K562 (cell line): Measurements from ENCODE around the gene CTCF. TPM values are rescaled to one million over a fixed set of nuclear protein-coding genes. Genes with fewer than 3 reads are reported as not detected.

Experiments used
- CBFA2T3 ChIP-seq: fragments of 450-650 bp; IDR thresholded peaks from 2 replicates; pipeline ENCODE4 v1.6.1; 2017
- DEAF1 ChIP-seq: fragments of 450-650 bp; formaldehyde crosslinking; IDR thresholded peaks from 2 replicates; pipeline ENCODE4 v1.4.0; 2020; ENCODE audit warnings: mild to moderate bottlenecking, moderate library complexity
- E2F1 ChIP-seq: sonication (generic); formaldehyde crosslinking; IDR thresholded peaks from 2 replicates; pipeline ENCODE4 v1.8.1; 2023; ENCODE audit warnings: mild to moderate bottlenecking, missing genetic modification reagents, moderate library complexity
- GMEB1 ChIP-seq: fragments of 250-450 bp; sonication (Bioruptor Pico); IDR thresholded peaks from 2 replicates; pipeline ENCODE4 v1.4.0; 2020; ENCODE audit warnings: mild to moderate bottlenecking
- GTF3C2 ChIP-seq: IDR thresholded peaks from 3 replicates; pipeline ENCODE4 v1.6.1; 2011; ENCODE audit warnings: borderline replicate concordance, mild to moderate bottlenecking, moderate library complexity; ENCODE audit not compliant: insufficient read length; ENCODE audit errors: extremely low read depth
- NCOA4 ChIP-seq: fragments of 450-650 bp; IDR thresholded peaks from 2 replicates; pipeline ENCODE4 v1.6.1; 2018; ENCODE audit warnings: mild to moderate bottlenecking; ENCODE audit not compliant: partially characterized antibody
- NKRF ChIP-seq: fragments of 450-650 bp; IDR thresholded peaks from 2 replicates; pipeline ENCODE4 v1.6.1; 2016; ENCODE audit warnings: borderline replicate concordance
- UBTF ChIP-seq, 2 experiments: IDR thresholded peaks; 2 replicates each; pipeline ENCODE4 v1.6.1; 2012; ENCODE audit warnings: improper control_type of control experiment in 2 of 2, low read depth in 2 of 2, low read length in 2 of 2, borderline replicate concordance in 1 of 2
- ZNF134 ChIP-seq: fragments of 250-450 bp; sonication (Bioruptor Pico); conservative IDR thresholded peaks from 2 replicates; pipeline ENCODE4 v1.4.0; 2020
- polyA plus RNA-seq, 8 experiments: library from polyadenylated mRNA; depleted of rRNA in 4 of 8; stranded (reverse) in 5 of 8; unstranded in 3 of 8; fragments of >200 nt; fragmentation: Nextera tagmentation in 2 of 8; fragmentation: Illumina TruSeq in 1 of 8; extraction: Ambion mirVana in 2 of 8; extraction: Trizol in 1 of 8; gene quantifications; 2 replicates each; pipeline versions ENCODE4 v1.2.1 to v1.2.3, GENCODE V29; 2011 to 2014; ENCODE audit warnings: inconsistent platforms in 1 of 8, missing spikeins in 1 of 8
- total RNA-seq, 7 experiments: library from RNA; depleted of rRNA in 6 of 7; stranded (reverse); fragments of >200 nt in 6 of 7; fragmentation: Illumina TruSeq in 2 of 7; extraction: Trizol in 2 of 7; gene quantifications; 2 replicates each; pipeline versions ENCODE4 v1.2.1 to v1.2.3, GENCODE V29; 2011 to 2021; ENCODE audit warnings: low replicate concordance in 1 of 7

Gene CTCF
- total and polyA plus RNA-seq, 9 of the 15 experiments (the other 6 are each of a cell fraction or from before 2014, with no cell fraction given), result 7.8 to 49.2 (median 33.9) TPM

GRCh38 chr16:67593701-67594100 is 31.4 kb downstream of the CTCF start (continued):
- TF ChIP-seq UBTF (IDR thresholded peaks at IDR 0.05; ENCODE audit: borderline replicate concordance in 1 of 2, low read depth in 2 of 2, low read length in 2 of 2) (no peak), NCOA4 (no peak), CBFA2T3 (no peak), ZNF134 (CRISPR knock-in tag) (no peak), E2F1 (CRISPR knock-in tag) (no peak), GTF3C2 (no peak), NKRF (no peak), DEAF1 (CRISPR knock-in tag) (no peak), GMEB1 (CRISPR knock-in tag) (no peak)
